HG03159 (cell line): ENCODE data around the gene ODF4.

Experiments used
- ATAC-seq: cut with Tn5 transposase; IDR thresholded peaks from one replicate; pipeline ENCODE4 v1.9.1; 2021; ENCODE audit warnings: mild to moderate bottlenecking, moderate library complexity; ENCODE audit not compliant: unreplicated experiment

Gene ODF4, protein sequence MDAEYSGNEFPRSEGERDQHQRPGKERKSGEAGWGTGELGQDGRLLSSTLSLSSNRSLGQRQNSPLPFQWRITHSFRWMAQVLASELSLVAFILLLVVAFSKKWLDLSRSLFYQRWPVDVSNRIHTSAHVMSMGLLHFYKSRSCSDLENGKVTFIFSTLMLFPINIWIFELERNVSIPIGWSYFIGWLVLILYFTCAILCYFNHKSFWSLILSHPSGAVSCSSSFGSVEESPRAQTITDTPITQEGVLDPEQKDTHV

GRCh38 chr17:8339540-8339939, at the start of gene ODF4:
ODF4 (plus strand) TSS chr17:8339840; CDS start chr17:8340052, 212 bp downstream.
- no peak for ATAC-seq

DNA sequence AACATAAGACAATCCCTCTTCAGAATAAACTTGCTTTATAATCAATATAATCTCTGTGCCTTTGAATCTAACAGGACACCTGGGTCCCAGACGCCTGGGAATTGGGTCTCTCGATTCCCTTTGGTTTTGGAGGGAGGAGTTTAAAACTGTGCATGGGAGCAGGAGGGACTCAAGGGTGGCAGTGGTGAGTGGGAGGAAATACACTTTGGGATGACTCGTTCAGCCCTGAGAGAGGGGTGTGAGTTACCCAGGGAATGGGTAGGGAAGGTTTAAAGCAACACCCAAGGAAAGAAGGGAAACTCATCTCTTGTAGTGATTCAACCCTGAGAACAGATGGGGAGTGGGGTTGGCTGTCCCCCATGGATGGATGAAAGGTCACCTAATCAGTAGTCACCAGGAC, 49.6 kb upstream of the ODF4 start:
- no peak for ATAC-seq

DNA sequence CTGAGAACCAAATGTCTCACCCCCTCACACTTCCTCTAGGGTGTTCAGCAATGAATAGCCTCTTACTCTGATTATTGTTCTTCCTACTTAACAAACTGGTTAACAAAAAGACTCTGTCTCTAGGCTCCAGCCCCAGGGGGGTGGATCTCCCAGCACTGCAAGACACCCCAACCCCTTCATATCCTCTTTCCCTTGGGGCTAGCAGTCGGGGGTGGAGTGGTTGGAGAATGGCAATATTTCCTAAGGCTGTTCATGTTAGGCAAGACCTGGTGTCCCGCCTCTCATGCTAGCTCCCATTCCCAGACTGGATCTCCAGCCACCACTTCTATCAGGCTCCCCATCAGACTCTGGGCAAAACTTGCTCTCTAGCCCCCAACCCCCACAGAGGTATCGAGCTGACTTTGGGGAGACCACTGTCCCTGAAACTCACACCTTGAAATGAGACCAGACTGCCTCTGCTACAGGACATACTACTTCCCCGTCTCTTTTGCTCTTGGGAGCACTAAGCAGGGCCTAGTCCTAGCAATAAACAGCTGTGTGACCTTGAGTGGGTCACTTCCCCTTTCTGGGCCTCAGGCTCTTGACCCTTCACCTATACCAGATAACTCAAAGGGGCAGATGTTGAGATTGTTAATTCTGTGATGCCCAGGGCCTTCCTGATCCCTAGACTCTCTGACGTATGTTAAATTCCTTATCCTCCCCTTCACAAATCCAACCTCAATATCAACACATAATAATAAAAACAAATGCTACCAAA, 46.8 kb upstream of the ODF4 start:
- ATAC-seq = no peak

DNA sequence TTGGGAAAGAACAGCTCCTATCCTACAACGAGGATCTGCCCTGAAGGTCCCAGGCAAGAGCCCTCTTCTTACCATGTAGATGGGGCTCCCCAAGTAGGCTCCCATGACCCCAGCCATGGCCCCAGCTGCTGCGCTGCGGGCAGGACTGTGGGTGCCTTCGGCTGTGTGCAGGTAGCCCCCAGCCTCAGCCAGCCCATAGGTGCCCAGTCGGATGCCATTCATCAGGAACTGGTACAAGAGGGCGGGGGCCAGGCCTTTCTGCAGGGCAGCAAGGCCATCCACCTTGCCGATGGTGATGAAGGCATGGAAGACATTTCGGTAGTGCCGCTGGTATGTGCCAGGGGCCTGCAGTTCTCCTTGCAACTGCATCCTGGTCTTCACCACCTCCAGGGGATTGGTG, 45.3 kb upstream of the ODF4 start:
- ATAC-seq = no peak

DNA sequence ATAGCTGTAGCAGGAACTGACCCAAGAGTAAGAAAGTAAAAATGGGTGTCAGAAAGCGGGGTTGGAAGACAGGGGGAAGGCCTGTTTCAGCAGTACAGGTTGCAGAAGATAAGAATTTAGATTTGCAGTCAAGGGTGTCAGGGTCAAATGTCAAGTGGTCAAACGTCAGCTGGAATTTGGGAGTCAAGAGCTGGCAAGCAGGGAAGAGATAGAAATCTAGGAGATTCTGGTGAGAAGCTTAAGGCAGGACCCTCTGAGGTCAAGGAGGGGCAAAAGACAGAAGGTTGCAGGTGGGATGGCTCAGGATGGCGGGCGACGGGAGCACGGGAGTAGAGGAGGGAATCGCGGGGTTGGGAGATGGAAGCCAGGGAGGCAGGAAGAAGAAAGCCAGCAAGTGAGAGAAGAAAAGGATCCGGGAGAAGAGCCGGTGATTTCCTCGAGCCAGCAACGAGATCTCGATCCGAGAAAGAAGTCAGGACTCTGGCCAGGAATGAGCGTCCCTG, 44.8 kb upstream of the ODF4 start:
- ATAC-seq = no peak

DNA sequence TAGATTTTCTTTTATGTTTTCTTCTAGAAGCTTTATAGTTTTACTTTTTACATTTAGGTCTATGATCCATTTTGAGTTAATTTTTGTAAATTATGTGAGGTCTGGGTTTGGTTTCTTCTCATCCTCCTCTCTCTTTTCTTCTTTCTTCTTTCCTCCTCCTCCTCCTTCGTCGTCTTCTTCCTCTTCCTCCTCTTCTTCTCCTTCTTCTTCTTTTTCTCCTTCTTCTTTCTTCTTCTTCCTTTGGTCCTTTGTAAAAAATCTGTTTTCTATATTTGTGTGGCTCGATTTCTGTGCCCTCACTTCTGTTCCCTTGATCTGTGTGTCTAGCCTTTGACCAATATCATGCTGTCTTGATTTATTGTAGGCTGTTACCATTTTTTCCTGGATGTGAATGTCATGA, 39.4 kb upstream of the ODF4 start:
- ATAC-seq = no peak

DNA sequence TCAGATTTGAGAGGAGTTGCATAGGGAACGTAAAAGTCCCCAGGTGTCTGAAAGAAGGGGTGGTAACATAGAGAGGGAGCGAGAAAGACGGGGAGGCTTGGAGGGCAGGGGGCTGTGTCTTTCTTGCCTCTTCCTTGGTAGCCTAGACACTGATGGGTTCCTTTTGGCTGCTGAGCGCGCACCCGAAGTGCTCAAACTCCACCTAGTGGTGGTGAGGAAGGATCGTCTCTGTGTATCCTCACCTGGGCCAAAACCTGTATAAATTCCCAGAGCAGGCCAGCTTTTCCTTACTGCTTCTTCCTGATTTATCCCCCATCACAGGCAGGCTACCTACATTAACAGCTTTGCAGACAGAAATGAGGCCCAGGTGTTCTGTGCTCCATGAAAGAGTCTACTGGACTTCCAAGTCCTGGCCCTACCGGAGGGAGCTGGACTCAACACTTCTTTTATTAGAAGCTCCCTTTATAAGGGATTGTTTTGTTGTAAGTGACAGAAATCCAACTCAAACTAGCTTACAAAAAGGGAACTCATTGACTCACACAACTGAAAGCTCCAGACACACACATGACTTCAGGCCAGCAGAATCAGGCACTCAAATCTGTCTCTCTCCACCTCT, 38.9 kb upstream of the ODF4 start:
- no peak for ATAC-seq

GRCh38 chr17:8310601-8311123, 29.0 kb upstream of the ODF4 start:
- ATAC-seq = no peak

GRCh38 chr17:8311131-8311790, 28.4 kb upstream of the ODF4 start:
- no peak for ATAC-seq

- ATAC-seq = no peak
Observed at GRCh38 chr17:8312251-8312650, 27.4 kb upstream of the ODF4 start.

GRCh38 chr17:8312726-8313600, 26.7 kb upstream of the ODF4 start:
- no peak for ATAC-seq

DNA sequence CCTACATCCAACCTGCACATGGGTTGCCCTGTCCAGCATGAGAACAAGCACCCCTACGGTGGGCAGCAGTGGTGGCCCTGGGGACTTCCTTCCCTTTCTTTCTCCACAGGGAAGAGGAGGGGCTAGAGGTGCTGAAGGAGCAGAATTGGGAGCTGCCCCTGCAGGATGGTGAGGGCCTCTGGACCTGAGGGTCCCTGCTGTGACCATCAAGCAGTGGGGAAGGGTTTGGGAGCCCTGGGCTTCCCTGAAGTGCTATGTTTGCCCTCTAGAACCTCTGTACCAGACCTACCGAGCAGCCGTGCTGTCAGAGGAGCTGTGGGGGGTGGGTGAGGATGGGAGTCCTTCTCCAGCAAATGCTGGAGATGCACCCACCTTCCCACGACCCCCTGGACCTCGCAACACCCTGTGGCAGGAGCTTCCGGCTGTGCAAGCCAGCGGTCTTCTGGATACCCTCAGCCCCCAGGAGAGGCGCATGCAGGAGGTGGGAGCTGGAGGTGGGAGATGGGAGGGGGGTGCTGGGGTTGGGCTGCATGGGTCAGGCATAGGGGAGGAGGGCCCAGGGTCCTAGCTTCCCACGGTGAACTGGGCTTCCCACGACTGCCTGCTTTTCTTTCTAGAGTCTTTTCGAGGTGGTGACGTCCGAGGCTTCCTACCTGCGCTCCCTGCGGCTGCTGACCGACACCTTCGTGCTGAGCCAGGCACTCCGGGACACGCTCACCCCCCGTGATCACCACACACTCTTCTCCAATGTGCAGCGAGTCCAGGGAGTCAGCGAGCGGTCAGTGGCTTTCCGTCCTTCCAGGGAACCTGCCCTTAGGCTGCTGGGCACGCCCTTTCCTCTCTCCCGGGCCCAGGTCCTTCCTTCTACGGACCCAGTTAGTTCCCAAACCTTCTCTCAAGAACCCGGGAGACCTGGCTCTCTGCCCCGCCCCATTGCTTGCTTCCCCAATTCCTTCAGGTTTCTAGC, 24.6 kb upstream of the ODF4 start:
- no peak for ATAC-seq

GRCh38 chr17:8315764-8316217, 23.8 kb upstream of the ODF4 start:
- ATAC-seq = no peak

DNA sequence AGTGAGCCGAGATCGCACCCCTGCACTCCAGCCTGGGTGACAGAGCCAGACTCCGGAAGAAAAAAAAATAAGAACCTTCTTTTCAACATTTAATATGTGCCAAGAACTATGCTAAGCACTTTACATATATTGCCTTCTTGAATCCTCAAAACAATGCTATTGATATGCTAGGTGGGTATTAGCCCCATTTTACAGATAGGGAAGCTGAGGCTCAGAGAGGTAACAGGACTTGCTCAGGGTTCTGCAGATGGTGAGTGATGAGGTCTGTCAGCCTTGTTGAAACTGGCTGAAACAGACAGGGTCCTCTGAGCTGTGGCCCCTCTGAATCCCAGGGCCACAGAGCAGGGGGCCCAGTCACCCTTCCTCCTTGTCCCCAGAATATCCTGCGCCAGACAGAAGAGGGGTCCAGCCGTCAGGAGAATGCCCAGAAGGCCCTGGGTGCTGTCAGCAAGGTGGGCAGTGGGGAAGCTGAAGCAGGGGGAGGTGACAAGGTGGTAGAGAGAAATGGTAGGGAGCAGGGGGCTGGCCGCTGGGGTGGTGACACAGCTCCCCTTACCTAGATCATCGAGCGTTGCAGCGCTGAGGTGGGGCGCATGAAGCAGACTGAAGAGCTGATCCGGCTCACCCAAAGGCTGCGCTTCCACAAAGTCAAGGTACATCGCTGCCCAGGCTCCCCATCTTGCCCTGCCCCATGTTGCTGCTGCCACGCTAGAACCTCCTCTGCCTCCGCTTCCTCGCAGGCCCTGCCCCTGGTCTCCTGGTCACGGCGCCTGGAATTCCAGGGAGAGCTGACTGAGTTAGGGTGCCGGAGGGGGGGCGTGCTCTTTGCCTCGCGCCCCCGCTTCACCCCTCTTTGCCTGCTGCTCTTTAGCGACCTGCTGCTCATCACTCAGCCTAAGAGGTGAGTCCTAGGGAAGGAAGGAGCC, 21.4 kb upstream of the ODF4 start:
- no peak for ATAC-seq

GRCh38 chr17:8320262-8320661, 19.4 kb upstream of the ODF4 start:
- no peak for ATAC-seq

- ATAC-seq = no peak
Observed at GRCh38 chr17:8320990-8321389, 18.6 kb upstream of the ODF4 start.

DNA sequence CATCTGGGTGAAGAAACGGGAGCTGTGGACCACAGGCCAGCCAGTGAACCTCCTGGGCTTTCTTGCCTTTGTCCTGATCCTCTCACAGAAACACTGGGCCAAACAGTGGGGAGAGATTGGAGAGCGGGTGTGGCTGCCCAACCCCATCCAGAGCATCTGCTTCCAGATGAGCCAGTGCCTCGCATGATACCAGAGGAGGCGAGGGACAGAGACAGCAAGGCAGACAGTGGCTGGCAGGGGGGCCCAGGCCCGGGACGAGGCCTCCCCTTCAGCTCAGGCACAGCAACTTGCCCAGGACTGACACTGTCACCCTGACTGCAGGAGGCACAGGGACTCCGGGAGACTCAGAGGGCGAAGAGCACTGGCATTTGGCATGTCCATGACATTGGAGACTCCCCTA, 17.6 kb upstream of the ODF4 start:
- no peak for ATAC-seq

GRCh38 chr17:8324132-8324531, 15.5 kb upstream of the ODF4 start:
- ATAC-seq = no peak
